HCT116 (cell line): ENCODE results near the gene RGCC.
A peak's percentile ranks its signal among the peaks of the same experiment; 100 is the strongest.

Experiments
- CTCF ChIP-seq, 3 experiments: fragments of 200-600 bp in 1 of 3; sonication (generic) in 1 of 3; IDR thresholded peaks in 2 of 3; conservative IDR thresholded peaks in 1 of 3; 2 replicates each; pipeline ENCODE4 v1.5.1; 2012 to 2017; ENCODE audit warnings: low read depth in 2 of 3, low read length in 2 of 3, antibody characterized with exemption in 1 of 3, borderline replicate concordance in 1 of 3, control low read depth in 1 of 3, mild to moderate bottlenecking in 1 of 3, mixed read lengths in 1 of 3, mixed run types in 1 of 3, moderate library complexity in 1 of 3; ENCODE audit not compliant: insufficient read depth in 1 of 3
- EZH2 ChIP-seq: fragments of 200-600 bp; sonication (generic); IDR thresholded peaks from 2 replicates; pipeline ENCODE4 v1.6.1; 2017; ENCODE audit warnings: antibody characterized with exemption, mixed run types
- EZH2phosphoT487 ChIP-seq: fragments of 200-600 bp; IDR thresholded peaks from 2 replicates; pipeline ENCODE4 v1.6.1; 2018; ENCODE audit warnings: antibody characterized with exemption, borderline replicate concordance
- JUND ChIP-seq: IDR thresholded peaks from 2 replicates; pipeline ENCODE4 v1.6.1; 2012
- POLR2A ChIP-seq: IDR thresholded peaks from 2 replicates; pipeline ENCODE4 v1.7.0; 2011; ENCODE audit warnings: borderline replicate concordance; ENCODE audit not compliant: insufficient read depth, insufficient read length; ENCODE audit errors: extremely low read depth
- SIN3A ChIP-seq: IDR thresholded peaks from 2 replicates; pipeline ENCODE4 v1.6.1; 2012; ENCODE audit warnings: low read depth
- ZNF274 ChIP-seq: fragments of 200-500 bp; sonication (Bioruptor generic); IDR thresholded peaks from 2 replicates; pipeline ENCODE4 v1.6.1; 2014; ENCODE audit warnings: mild to moderate bottlenecking, low read depth, low read length, inconsistent platforms

- TF ChIP-seq ZNF274: no peak
- no peak for TF ChIP-seq JUND
- no peak for TF ChIP-seq EZH2phosphoT487
- peak; percentile 24 to 36 (median 32); a peak in 3 of 6 replicates for TF ChIP-seq CTCF (IDR thresholded peaks at IDR 0.05 in 2 of 3, conservative IDR thresholded peaks at IDR 0.05 in 1 of 3; ENCODE audit: borderline replicate concordance in 1 of 3, insufficient read depth in 1 of 3, low read depth in 2 of 3, low read length in 2 of 3)
- TF ChIP-seq POLR2A: no peak
- TF ChIP-seq EZH2: no peak
- TF ChIP-seq SIN3A: no peak
Measured at GRCh38 chr13:41411522-41411921, 45.8 kb upstream of the RGCC start.
